GM12878 (cell line): ENCODE measurements around the gene PDSS2. TPM values are rescaled to one million over a fixed set of nuclear protein-coding genes. Genes with fewer than 3 reads are reported as not detected.

Experiments
- ATAC-seq: fragments of 200-7000 bp; cut with Tn5 transposase; 3 replicates; pipeline ENCODE4 v1.9.1; 2020; ENCODE audit warnings: mild to moderate bottlenecking, moderate library complexity
- BruUV-seq: library from RNA; stranded (reverse); fragments of 400-500 nt; replicated peaks from 2 replicates; lab custom pipeline; 2021; lab: Mats Ljungman, UMichigan
- CTCF ChIA-PET: fragments of 300-600 bp; sonication (Branson Sonifier 250); formaldehyde crosslinking; extraction: SDS; loops from one replicate; lab custom pipeline; 2021; ENCODE audit warnings: inconsistent platforms; lab: Yijun Ruan, JAX
- POLR2A ChIA-PET: fragments of 350-600 bp; formaldehyde crosslinking; extraction: SDS; loops from one replicate; lab custom pipeline; 2021; ENCODE audit warnings: inconsistent platforms; lab: Charles Lee
- RAD21 ChIA-PET: fragments of 300-600 bp; sonication (Branson Sonifier 250); formaldehyde crosslinking; loops from one replicate; lab custom pipeline; 2023; ENCODE audit warnings: antibody characterized with exemption; ENCODE audit not compliant: unreplicated experiment; lab: Charles Lee
- SMC1A ChIA-PET: fragments of 300-600 bp; sonication (Branson Sonifier 250); formaldehyde crosslinking; loops from one replicate; lab custom pipeline; 2023; ENCODE audit not compliant: unreplicated experiment, uncharacterized antibody; lab: Charles Lee
- DNase-seq: peaks from one replicate; pipeline ENCODE4 v3.0.0-alpha.2; 2011; ENCODE audit warnings: low read depth, low spot score
- FAIRE-seq: peaks from 3 replicates; lab custom pipeline; 2011; peaks lifted over from hg19 to GRCh38; lab: Jason Lieb, UNC
- H2AFZ ChIP-seq: 2 replicates; pipeline ENCODE4 v1.6.0; 2011; ENCODE audit warnings: low read depth, low read length, control low read depth; ENCODE audit not compliant: control insufficient read depth
- H3K27ac ChIP-seq: 2 replicates; pipeline ENCODE4 v1.5.1; 2011; ENCODE audit warnings: control low read depth; ENCODE audit not compliant: control insufficient read depth, insufficient read depth
- H3K27me3 ChIP-seq, 2 experiments: replicated peaks in 1 of 2; 2 replicates each; pipeline versions ENCODE4 v1.6.0 to v1.6.1; 2011; ENCODE audit warnings: low read length in 1 of 2; ENCODE audit not compliant: control insufficient read depth in 2 of 2, insufficient read depth in 2 of 2
- H3K36me3 ChIP-seq, 2 experiments: 2 replicates each; pipeline ENCODE4 v1.5.1; 2011; ENCODE audit warnings: low read length in 1 of 2; ENCODE audit not compliant: control insufficient read depth in 2 of 2, insufficient read depth in 2 of 2
- H3K4me1 ChIP-seq: 2 replicates; pipeline ENCODE4 v1.6.1; 2011; ENCODE audit warnings: mild to moderate bottlenecking, low read length, moderate library complexity, mixed read lengths; ENCODE audit not compliant: control insufficient read depth, insufficient read depth
- H3K4me2 ChIP-seq: 2 replicates; pipeline ENCODE4 v1.6.0; 2011; ENCODE audit warnings: control low read depth; ENCODE audit not compliant: control insufficient read depth, insufficient read depth
- H3K4me3 ChIP-seq: fragments of 200-600 bp; sonication (generic); 2 replicates; pipeline ENCODE4 v1.5.1; 2016
- H3K79me2 ChIP-seq: 2 replicates; pipeline ENCODE4 v1.6.0; 2011; ENCODE audit warnings: low read length; ENCODE audit not compliant: control insufficient read depth, insufficient read depth
- H3K9ac ChIP-seq: 2 replicates; pipeline ENCODE4 v1.8.0; 2011; ENCODE audit warnings: low read length, control low read depth, mixed read lengths; ENCODE audit not compliant: control insufficient read depth, insufficient read depth
- H3K9me3 ChIP-seq: replicated peaks from 3 replicates; pipeline ENCODE4 v1.5.1; 2011; ENCODE audit warnings: mild to moderate bottlenecking, low read length; ENCODE audit not compliant: control insufficient read depth, insufficient read depth
- H4K20me1 ChIP-seq: 2 replicates; pipeline ENCODE4 v1.6.0; 2011; ENCODE audit not compliant: control insufficient read depth, insufficient read depth
- JUNB ChIP-seq: IDR thresholded peaks from 2 replicates; pipeline ENCODE4 v1.6.1; 2016; ENCODE audit warnings: antibody characterized with exemption, mild to moderate bottlenecking
- JUND ChIP-seq: IDR thresholded peaks from 2 replicates; pipeline ENCODE4 v1.6.1; 2012; ENCODE audit warnings: low read depth, mild to moderate bottlenecking, low read length, improper control_type of control experiment, moderate library complexity
- PAX8 ChIP-seq: fragments of 450-650 bp; IDR thresholded peaks from 2 replicates; pipeline ENCODE4 v1.6.1; 2017; ENCODE audit warnings: mild to moderate bottlenecking, moderate library complexity
- SPI1 ChIP-seq: IDR thresholded peaks from 2 replicates; pipeline ENCODE4 v1.6.1; 2011; ENCODE audit warnings: low read depth, mild to moderate bottlenecking, low read length, moderate library complexity, borderline replicate concordance; ENCODE audit not compliant: insufficient read depth
- ZNF384 ChIP-seq: IDR thresholded peaks from 2 replicates; pipeline ENCODE4 v1.6.1; 2012; ENCODE audit warnings: low read depth, mild to moderate bottlenecking, low read length, improper control_type of control experiment, borderline replicate concordance
- WGBS: methylation state at CpG from one replicate; pipeline ENCODE4 v1.1.6; 2016; ENCODE audit warnings: low lambda C conversion rate; ENCODE audit not compliant: insufficient replicate concordance, insufficient coverage; ENCODE audit errors: missing lambda C conversion rate; 5-methylcytosine and 5-hydroxymethylcytosine counted together
- in situ Hi-C: fragments of 300-500 bp; cut with MboI; formaldehyde crosslinking; loops from 9 replicates; pipeline ENCODE4 v1.14.3; 2018; ENCODE audit warnings: mixed read lengths
- intact Hi-C: fragments of 100-400 bp; cut with micrococcal nuclease; formaldehyde crosslinking; loops from one replicate; pipeline ENCODE4 v1.14.2; 2022; ENCODE audit not compliant: unreplicated experiment
- polyA plus RNA-seq, 11 experiments: library from polyadenylated mRNA; depleted of rRNA in 4 of 11; unstranded in 6 of 11; stranded (reverse) in 5 of 11; fragments of >200 nt; fragmentation: Nextera tagmentation in 4 of 11; fragmentation: Illumina TruSeq in 1 of 11; extraction: Ambion mirVana in 4 of 11; extraction: Trizol in 1 of 11; gene quantifications; 1 replicate in 1 of 11; 2 replicates in 10 of 11; pipeline versions ENCODE4 v1.2.1 to v1.2.3, GENCODE V29; 2011 to 2016; ENCODE audit warnings: inconsistent platforms in 2 of 11, missing spikeins in 2 of 11, low read depth in 1 of 11
- total RNA-seq, 4 experiments: library from RNA; depleted of rRNA in 3 of 4; stranded (reverse); fragments of >200 nt in 3 of 4; fragmentation: Illumina TruSeq in 1 of 4; extraction: Trizol in 1 of 4; gene quantifications; 2 replicates each; pipeline versions ENCODE4 v1.2.1 to v1.2.3, GENCODE V29; 2013 to 2021
- TF ChIP-seq, protein P1 (sequence below): fragments of 450-650 bp; conservative IDR thresholded peaks from 2 replicates; pipeline ENCODE4 v1.6.1; 2017; ENCODE audit warnings: mild to moderate bottlenecking, moderate library complexity
- TF ChIP-seq, protein P2 (sequence below): fragments of 450-650 bp; IDR thresholded peaks from 2 replicates; pipeline ENCODE4 v1.6.1; 2018; ENCODE audit warnings: mild to moderate bottlenecking, low read depth, moderate library complexity; ENCODE audit not compliant: partially characterized antibody

The PDSS2 gene
- total and polyA plus RNA-seq, 10 of the 15 experiments (the other 5 are each of a cell fraction or from before 2014, with no cell fraction given): 7.7 to 15.5 (median 9.6) TPM

DNA sequence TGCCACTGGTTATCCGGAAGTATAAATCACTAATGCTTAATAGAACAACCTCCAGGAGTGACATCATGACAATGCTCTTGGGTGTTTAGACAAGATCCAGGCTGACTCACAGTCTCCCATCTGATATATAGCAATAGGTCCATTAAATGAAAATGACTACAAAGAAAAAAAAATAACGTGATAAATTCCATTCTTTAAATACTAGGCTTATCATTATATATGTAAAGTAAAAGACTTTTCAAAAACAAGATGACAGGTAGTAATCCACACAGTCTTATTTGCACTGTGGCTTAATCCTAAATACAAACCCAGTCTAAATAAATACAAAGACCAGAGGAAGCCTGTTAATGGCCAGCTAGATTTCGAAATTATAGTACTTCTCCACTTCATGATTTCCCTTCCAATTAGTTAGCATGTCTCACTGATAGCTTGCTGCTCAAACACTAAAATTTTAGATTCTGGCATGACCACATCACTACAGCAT lies 195.0 kb downstream of the PDSS2 start:
- FAIRE-seq (no peak), DNase-seq (no peak), ATAC-seq (no peak)
- intact Hi-C loops (no loop called here), in situ Hi-C loops (no loop called here)
- ChIA-PET CTCF (no interaction called here), SMC1A (no interaction called here), POLR2A (no interaction called here), RAD21 (no interaction called here)
- Histone ChIP-seq H3K36me3 (no peaks in the 10 kb centered on the region), H3K4me2 (no peak overlapping the region), H3K9ac (no peak overlapping the region), H3K79me2 (no peaks in the 10 kb centered on the region), H3K9me3 (no peaks in the 10 kb centered on the region), H3K4me3 (no peak overlapping the region), H2AFZ (no peak overlapping the region), H3K4me1 (no peaks in the 10 kb centered on the region), H3K27me3 (no peaks in the 10 kb centered on the region), H4K20me1 (no peaks in the 10 kb centered on the region), H3K27ac (no peak overlapping the region)
- no TSS peak for BruUV-seq
- WGBS: 97% methylated on average over 3 of the region's 3 CpGs
- TF ChIP-seq, protein P1, sequence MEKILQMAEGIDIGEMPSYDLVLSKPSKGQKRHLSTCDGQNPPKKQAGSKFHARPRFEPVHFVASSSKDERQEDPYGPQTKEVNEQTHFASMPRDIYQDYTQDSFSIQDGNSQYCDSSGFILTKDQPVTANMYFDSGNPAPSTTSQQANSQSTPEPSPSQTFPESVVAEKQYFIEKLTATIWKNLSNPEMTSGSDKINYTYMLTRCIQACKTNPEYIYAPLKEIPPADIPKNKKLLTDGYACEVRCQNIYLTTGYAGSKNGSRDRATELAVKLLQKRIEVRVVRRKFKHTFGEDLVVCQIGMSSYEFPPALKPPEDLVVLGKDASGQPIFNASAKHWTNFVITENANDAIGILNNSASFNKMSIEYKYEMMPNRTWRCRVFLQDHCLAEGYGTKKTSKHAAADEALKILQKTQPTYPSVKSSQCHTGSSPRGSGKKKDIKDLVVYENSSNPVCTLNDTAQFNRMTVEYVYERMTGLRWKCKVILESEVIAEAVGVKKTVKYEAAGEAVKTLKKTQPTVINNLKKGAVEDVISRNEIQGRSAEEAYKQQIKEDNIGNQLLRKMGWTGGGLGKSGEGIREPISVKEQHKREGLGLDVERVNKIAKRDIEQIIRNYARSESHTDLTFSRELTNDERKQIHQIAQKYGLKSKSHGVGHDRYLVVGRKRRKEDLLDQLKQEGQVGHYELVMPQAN: no peak
- TF ChIP-seq JUNB (no peak), PAX8 (no peak), SPI1 (no peak), ZNF384 (no peak), JUND (no peak)
- TF ChIP-seq, protein P2, sequence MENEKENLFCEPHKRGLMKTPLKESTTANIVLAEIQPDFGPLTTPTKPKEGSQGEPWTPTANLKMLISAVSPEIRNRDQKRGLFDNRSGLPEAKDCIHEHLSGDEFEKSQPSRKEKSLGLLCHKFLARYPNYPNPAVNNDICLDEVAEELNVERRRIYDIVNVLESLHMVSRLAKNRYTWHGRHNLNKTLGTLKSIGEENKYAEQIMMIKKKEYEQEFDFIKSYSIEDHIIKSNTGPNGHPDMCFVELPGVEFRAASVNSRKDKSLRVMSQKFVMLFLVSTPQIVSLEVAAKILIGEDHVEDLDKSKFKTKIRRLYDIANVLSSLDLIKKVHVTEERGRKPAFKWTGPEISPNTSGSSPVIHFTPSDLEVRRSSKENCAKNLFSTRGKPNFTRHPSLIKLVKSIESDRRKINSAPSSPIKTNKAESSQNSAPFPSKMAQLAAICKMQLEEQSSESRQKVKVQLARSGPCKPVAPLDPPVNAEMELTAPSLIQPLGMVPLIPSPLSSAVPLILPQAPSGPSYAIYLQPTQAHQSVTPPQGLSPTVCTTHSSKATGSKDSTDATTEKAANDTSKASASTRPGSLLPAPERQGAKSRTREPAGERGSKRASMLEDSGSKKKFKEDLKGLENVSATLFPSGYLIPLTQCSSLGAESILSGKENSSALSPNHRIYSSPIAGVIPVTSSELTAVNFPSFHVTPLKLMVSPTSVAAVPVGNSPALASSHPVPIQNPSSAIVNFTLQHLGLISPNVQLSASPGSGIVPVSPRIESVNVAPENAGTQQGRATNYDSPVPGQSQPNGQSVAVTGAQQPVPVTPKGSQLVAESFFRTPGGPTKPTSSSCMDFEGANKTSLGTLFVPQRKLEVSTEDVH: no peak
